Measurements from ENCODE around the gene TMEM120B.

Gene TMEM120B

GRCh38 chr12:121803861-121804416 is 91.4 kb downstream of the TMEM120B start, which contains the start of gene SETD1B:
Gene SETD1B (plus strand): TSS chr12:121804009. CDS start chr12:121804738, 729 bp downstream.
- Histone ChIP-seq H3K4me3 (ENCODE audit: low read depth, low read length) (peak within 1 kb of the TSS; percentile 71), H3K36me3 (ENCODE audit: control insufficient read depth in 2 of 2, insufficient read depth in 1 of 2, low read length in 2 of 2) (peaks cover 4 to 26% of the 10 kb centered on the region in 2 experiments; a peak in 2 of 3 replicates), H3K27ac (ENCODE audit: extremely low read depth, low read depth, low read length) (peak within 1 kb of the TSS; percentile 100), H3K4me1 (ENCODE audit: control insufficient read depth, insufficient read depth, low read length) (peaks cover 10% of the 10 kb centered on the region), H3K9me3 (ENCODE audit: control insufficient read depth, insufficient read depth, low read depth, low read length) (no peaks in the 10 kb centered on the region)
- ChIA-PET POLR2A (interaction anchor here (0.5 to 2.1 kb wide), 3 partner anchors 10 to 35 kb away, joined by 5 to 18 read pairs (median 5); partner anchors contain the start of gene RHOF), CTCF (interaction anchor here (4.4 to 15.1 kb wide), 2 partner anchors 8 to 9 kb away, joined by 23 to 393 read pairs; partner anchors contain the start of gene RHOF)
- peak; percentile 67 for TF ChIP-seq OSR2 (tag by site-specific recombination; IDR thresholded peaks at IDR 0.05)
- TF ChIP-seq ZNF580 (tag by site-specific recombination; IDR thresholded peaks at IDR 0.05): no peak
- TF ChIP-seq ZNF629 (tag by site-specific recombination; IDR thresholded peaks at IDR 0.05): no peak
- TF ChIP-seq GFI1B (tag by site-specific recombination; IDR thresholded peaks at IDR 0.05): no peak
- TF ChIP-seq ZFP37 (tag by site-specific recombination; IDR thresholded peaks at IDR 0.05): no peak
- TF ChIP-seq ZBTB11 (tag by site-specific recombination; conservative IDR thresholded peaks at IDR 0.05; ENCODE audit: low read depth): no peak
- no peak for TF ChIP-seq ZNF155 (tag by site-specific recombination; IDR thresholded peaks at IDR 0.05)
- TF ChIP-seq ZNF664 (tag by site-specific recombination; IDR thresholded peaks at IDR 0.05): no peak
- no peak for TF ChIP-seq ZNF571 (tag by site-specific recombination; IDR thresholded peaks at IDR 0.05)
- no peak for TF ChIP-seq ZNF112 (tag by site-specific recombination; IDR thresholded peaks at IDR 0.05)
- no peak for TF ChIP-seq ZNF501 (tag by site-specific recombination; IDR thresholded peaks at IDR 0.05)
- no peak for TF ChIP-seq ZNF280D (tag by site-specific recombination; IDR thresholded peaks at IDR 0.05)
- TF ChIP-seq KLF16 (tag by site-specific recombination; IDR thresholded peaks at IDR 0.05): no peak
- no peak for TF ChIP-seq ZNF701 (tag by site-specific recombination; IDR thresholded peaks at IDR 0.05)
- TF ChIP-seq PRDM1 (tag by site-specific recombination; IDR thresholded peaks at IDR 0.05): no peak
- peak; percentile 43 for TF ChIP-seq IKZF3 (tag by site-specific recombination; IDR thresholded peaks at IDR 0.05)
- TF ChIP-seq KLF8 (tag by site-specific recombination; IDR thresholded peaks at IDR 0.05): peak; percentile 43; the same call in 1 of the 2 replicates
- no peak for TF ChIP-seq ZSCAN4 (tag by site-specific recombination; IDR thresholded peaks at IDR 0.05)
- no peak for TF ChIP-seq ZNF114 (tag by site-specific recombination; IDR thresholded peaks at IDR 0.05)
- TF ChIP-seq PRDM6 (tag by site-specific recombination; IDR thresholded peaks at IDR 0.05): no peak
- TF ChIP-seq ZSCAN30 (tag by site-specific recombination; IDR thresholded peaks at IDR 0.05): peak; percentile 25; the same call in 1 of the 2 replicates
- no peak for TF ChIP-seq ZNF514 (tag by site-specific recombination; IDR thresholded peaks at IDR 0.05)
- 0 out of 2 replicates have a peak, but pooled peaks have one; percentile 13 for TF ChIP-seq EGR2 (tag by site-specific recombination; IDR thresholded peaks at IDR 0.05; ENCODE audit: low read depth)
- no peak for TF ChIP-seq ZNF549 (tag by site-specific recombination; IDR thresholded peaks at IDR 0.05)
- TF ChIP-seq SCRT1 (tag by site-specific recombination; IDR thresholded peaks at IDR 0.05; ENCODE audit: borderline replicate concordance): no peak
- no peak for TF ChIP-seq ZNF416 (tag by site-specific recombination; IDR thresholded peaks at IDR 0.05)
- TF ChIP-seq AEBP2 (tag by site-specific recombination; IDR thresholded peaks at IDR 0.05; ENCODE audit: borderline replicate concordance): no peak
- TF ChIP-seq KLF10 (tag by site-specific recombination; IDR thresholded peaks at IDR 0.05): no peak

Data from HEK293 (cell line).